DMS 273 (cell line): ENCODE measurements around the gene EGFL7.

Experiments
- DNase-seq: peaks from one replicate; lab custom pipeline; 2025; ENCODE audit not compliant: unreplicated experiment; lab: John Stamatoyannopoulos, UW

The EGFL7 gene

GRCh38 chr9:136714096-136714892 lies 51.6 kb downstream of the EGFL7 start:
- DNase-seq: no peak

DNA sequence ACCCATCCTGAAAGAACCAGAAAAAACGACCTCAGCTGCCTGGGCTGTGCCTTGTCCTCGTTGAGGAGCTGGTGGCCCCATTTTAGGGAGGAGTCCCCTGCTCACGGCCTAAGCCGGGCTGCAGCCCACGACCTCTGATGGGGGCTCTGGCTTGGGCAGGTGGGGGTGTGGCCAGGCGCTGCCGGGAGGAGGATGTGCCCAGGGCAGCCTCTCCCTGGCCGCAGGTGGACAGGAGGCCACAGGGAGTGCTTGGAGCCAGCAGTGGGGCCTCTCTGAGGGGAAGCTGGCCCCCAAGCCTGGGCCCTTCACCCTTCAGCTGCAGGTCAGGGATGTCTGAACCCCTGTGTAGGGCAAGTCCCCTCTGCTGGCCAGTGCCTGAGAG lies 52.2 kb downstream of the EGFL7 start:
- DNase-seq: no peak

DNA sequence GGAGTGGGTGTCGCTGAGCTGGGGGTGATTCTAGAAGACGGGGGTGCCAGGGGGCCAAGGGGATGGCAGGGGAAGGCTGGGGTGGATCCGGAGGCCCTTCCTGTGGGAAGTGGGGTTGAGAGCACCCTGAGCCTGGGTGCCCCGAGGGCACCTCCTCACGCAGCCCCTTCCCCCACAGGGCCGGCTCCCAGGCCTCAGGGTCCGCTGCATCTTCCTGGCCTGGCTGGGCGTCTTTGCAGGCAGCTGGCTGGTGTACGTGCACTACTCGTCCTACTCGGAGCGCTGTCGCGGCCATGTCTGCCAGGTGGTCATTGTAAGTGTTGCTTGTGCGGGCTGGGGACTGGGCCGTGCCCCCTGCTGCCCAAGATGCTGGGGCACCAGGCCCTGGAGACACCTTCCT lies 54.7 kb downstream of the EGFL7 start:
- no peak for DNase-seq

- no peak for DNase-seq
These were observed 55.9 kb downstream of the EGFL7 start for GRCh38 chr9:136718345-136719194.

- no peak for DNase-seq
These were observed 56.6 kb downstream of the EGFL7 start for GRCh38 chr9:136719195-136719880.

GRCh38 chr9:136720251-136720897 lies 57.7 kb downstream of the EGFL7 start:
- peak; percentile 61 for DNase-seq

DNA sequence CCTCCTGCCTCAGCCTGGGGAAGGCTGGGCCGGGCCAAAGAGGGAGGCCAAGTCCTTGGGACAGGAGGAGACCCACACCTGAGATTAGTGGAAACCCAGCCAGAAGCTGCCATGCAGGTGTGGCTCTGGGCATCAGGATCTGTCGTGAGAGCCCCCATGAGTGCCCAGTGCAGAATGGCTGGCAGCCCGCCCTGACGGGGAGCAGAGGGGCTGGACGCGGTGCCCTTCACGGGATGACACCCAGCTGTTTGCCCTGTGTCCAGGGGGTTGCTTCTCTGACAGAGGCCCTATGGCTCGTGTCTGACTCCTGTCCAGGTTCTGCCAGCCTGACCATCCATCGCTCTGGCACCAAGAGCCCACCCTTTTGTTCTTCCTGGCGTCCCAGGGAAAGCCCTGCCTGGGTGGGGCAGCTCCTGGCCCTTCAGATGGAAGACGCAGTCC lies 58.2 kb downstream of the EGFL7 start:
- no peak for DNase-seq

DNA sequence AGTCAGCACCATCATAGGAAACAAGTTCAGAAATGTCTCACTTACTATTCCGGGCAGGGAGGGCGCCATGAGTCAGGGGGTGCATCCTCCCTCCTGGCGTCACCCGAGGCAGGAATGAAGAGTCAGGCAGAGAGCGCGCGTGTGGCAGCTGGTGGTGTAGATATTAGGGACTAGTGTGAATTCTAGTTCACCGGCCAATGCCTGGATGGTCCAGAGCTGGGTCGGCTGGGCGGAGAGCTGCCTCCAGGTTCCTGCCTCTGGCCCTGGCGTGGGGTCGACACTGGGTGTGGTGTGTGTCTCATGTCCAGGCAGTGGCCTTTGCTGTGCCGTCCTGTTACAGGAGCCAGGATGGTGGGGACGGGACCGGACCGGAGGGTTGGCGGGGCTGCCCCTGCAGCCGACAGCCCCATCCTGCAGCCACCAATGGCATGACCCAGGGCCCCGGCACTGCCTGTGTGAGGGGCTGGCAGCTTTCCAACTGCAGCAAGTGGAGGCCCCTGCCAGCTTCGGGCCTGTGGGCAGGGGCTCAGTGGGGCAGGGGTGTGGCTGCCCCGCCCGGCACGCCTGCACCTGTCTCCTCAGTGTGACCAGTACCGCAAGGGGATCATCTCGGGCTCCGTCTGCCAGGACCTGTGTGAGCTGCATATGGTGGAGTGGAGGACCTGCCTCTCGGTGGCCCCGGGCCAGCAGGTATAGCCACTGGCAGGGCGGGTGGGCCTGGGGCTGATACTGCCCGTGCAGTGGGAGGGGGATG lies 58.8 kb downstream of the EGFL7 start:
- peak; percentile 73 for DNase-seq
